ENCODE data around the gene SLC24A3.
A peak's percentile ranks its signal among the peaks of the same experiment; 100 is the strongest.

SLC24A3 gene

GRCh38 chr20:19725373-19725772 lies 512.9 kb downstream of the SLC24A3 start:
- Histone ChIP-seq H3K9ac (ENCODE audit: low read depth, low read length, poor library complexity, severe bottlenecking) (no peak overlapping the region), H3K4me3 (ENCODE audit: low read length, poor library complexity, severe bottlenecking) (no peak overlapping the region), H4K20me1 (ENCODE audit: insufficient read depth, low read length, poor library complexity, severe bottlenecking) (no peaks in the 10 kb centered on the region), H3K4me1 (ENCODE audit: insufficient read depth, low read length, poor library complexity, severe bottlenecking) (peaks cover 9% of the 10 kb centered on the region), H3K79me2 (ENCODE audit: insufficient read depth, low read length) (no peaks in the 10 kb centered on the region), H3K36me3 (ENCODE audit: insufficient read depth, low read length) (no peaks in the 10 kb centered on the region), H2AFZ (ENCODE audit: low read length) (no peak overlapping the region), H3F3A (ENCODE audit: low read depth) (no peaks in the 10 kb centered on the region), H3K9me2 (replicated peaks; ENCODE audit: low read depth, low read length) (no peaks in the 10 kb centered on the region), H3K27me3 (ENCODE audit: insufficient read depth, low read length, poor library complexity, severe bottlenecking) (no peaks in the 10 kb centered on the region), H3K9me3 (ENCODE audit: insufficient read depth, low read depth, low read length) (no peaks in the 10 kb centered on the region), H3K4me2 (ENCODE audit: low read depth, low read length, poor library complexity, severe bottlenecking) (no peak overlapping the region)
- TF ChIP-seq EZH2phosphoT487 (IDR thresholded peaks at IDR 0.05; ENCODE audit: borderline replicate concordance), result no peak

- no peaks in the 10 kb centered on the region for H3K9me2 ChIP-seq (replicated peaks; ENCODE audit: low read depth, low read length)
- no peaks in the 10 kb centered on the region for H4K20me1 ChIP-seq (ENCODE audit: insufficient read depth, low read length, poor library complexity, severe bottlenecking)
- no peak overlapping the region for H3K4me3 ChIP-seq (ENCODE audit: low read length, poor library complexity, severe bottlenecking)
- H2AFZ ChIP-seq (ENCODE audit: low read length), result no peak overlapping the region
- H3K36me3 ChIP-seq (ENCODE audit: insufficient read depth, low read length), result no peaks in the 10 kb centered on the region
- no peak overlapping the region for H3K4me2 ChIP-seq (ENCODE audit: low read depth, low read length, poor library complexity, severe bottlenecking)
- H3K27me3 ChIP-seq (ENCODE audit: insufficient read depth, low read length, poor library complexity, severe bottlenecking), result no peaks in the 10 kb centered on the region
- no peaks in the 10 kb centered on the region for H3F3A ChIP-seq (ENCODE audit: low read depth)
- peaks cover 9% of the 10 kb centered on the region for H3K4me1 ChIP-seq (ENCODE audit: insufficient read depth, low read length, poor library complexity, severe bottlenecking)
- TF ChIP-seq CTCF (conservative IDR thresholded peaks at IDR 0.05; ENCODE audit: low read length), result no peak
- TF ChIP-seq EZH2phosphoT487 (IDR thresholded peaks at IDR 0.05; ENCODE audit: borderline replicate concordance), result no peak
- no peaks in the 10 kb centered on the region for H3K9me3 ChIP-seq (ENCODE audit: insufficient read depth, low read depth, low read length)
- H3K9ac ChIP-seq (ENCODE audit: low read depth, low read length, poor library complexity, severe bottlenecking), result no peak overlapping the region
- no peaks in the 10 kb centered on the region for H3K79me2 ChIP-seq (ENCODE audit: insufficient read depth, low read length)
Observed at GRCh38 chr20:19725814-19726525, 513.5 kb downstream of the SLC24A3 start.

- Histone ChIP-seq H3K4me3 (ENCODE audit: low read length, poor library complexity, severe bottlenecking) (no peak overlapping the region), H4K20me1 (ENCODE audit: insufficient read depth, low read length, poor library complexity, severe bottlenecking) (no peaks in the 10 kb centered on the region), H3K4me2 (ENCODE audit: low read depth, low read length, poor library complexity, severe bottlenecking) (peak overlapping the region; percentile 32), H3K9me2 (replicated peaks; ENCODE audit: low read depth, low read length) (no peaks in the 10 kb centered on the region), H3K27me3 (ENCODE audit: insufficient read depth, low read length, poor library complexity, severe bottlenecking) (no peaks in the 10 kb centered on the region), H3F3A (ENCODE audit: low read depth) (no peaks in the 10 kb centered on the region), H2AFZ (ENCODE audit: low read length) (no peak overlapping the region; the same call in 1 of the 2 replicates), H3K4me1 (ENCODE audit: insufficient read depth, low read length, poor library complexity, severe bottlenecking) (peaks cover 9% of the 10 kb centered on the region), H3K79me2 (ENCODE audit: insufficient read depth, low read length) (no peaks in the 10 kb centered on the region), H3K9me3 (ENCODE audit: insufficient read depth, low read depth, low read length) (no peaks in the 10 kb centered on the region), H3K9ac (ENCODE audit: low read depth, low read length, poor library complexity, severe bottlenecking) (no peak overlapping the region), H3K36me3 (ENCODE audit: insufficient read depth, low read length) (no peaks in the 10 kb centered on the region)
- no peak for TF ChIP-seq CTCF (conservative IDR thresholded peaks at IDR 0.05; ENCODE audit: low read length)
- TF ChIP-seq EZH2phosphoT487 (IDR thresholded peaks at IDR 0.05; ENCODE audit: borderline replicate concordance), result no peak
Observed at GRCh38 chr20:19727251-19727847, 514.9 kb downstream of the SLC24A3 start.
